Testis (tissue), 2 donors: ENCODE measurements around the gene UNC13C.

ENCODE experiments used
- POLR2A ChIP-seq: fragments of 450-650 bp; IDR thresholded peaks from one replicate; pipeline ENCODE4 v1.6.1; 2017; ENCODE audit warnings: antibody characterized with exemption, mild to moderate bottlenecking, moderate library complexity
- TF ChIP-seq, protein P1 (sequence below), 3 experiments: fragments of 450-650 bp in 2 of 3; fragments of 200-600 bp in 1 of 3; sonication (generic) in 1 of 3; IDR thresholded peaks; one replicate each; pipeline ENCODE4 v1.5.1; 2016 to 2019; ENCODE audit warnings: antibody characterized with exemption in 3 of 3, mild to moderate bottlenecking in 2 of 3, moderate library complexity in 1 of 3

DNA sequence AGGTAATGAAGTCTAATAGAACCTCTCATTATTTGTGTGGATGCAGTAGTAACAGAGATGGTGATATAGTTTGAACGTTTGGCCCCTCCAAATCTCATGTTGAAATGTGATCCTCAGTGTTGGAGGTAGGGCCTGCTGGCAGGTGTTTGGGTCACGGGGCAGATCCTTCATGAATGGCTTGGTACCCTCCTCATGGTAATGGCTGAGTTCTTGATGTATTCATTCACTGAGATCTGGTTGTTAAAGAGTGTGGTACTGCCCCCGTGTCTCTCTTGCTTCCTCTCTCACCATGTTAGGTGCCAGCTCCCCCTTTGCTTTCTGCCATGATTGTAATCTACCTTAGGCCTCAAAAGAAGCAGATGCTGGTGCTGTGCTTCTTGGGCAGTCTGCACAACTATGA, 606.8 kb downstream of the UNC13C start:
- TF ChIP-seq POLR2A, result no peak
- TF ChIP-seq, protein P1, sequence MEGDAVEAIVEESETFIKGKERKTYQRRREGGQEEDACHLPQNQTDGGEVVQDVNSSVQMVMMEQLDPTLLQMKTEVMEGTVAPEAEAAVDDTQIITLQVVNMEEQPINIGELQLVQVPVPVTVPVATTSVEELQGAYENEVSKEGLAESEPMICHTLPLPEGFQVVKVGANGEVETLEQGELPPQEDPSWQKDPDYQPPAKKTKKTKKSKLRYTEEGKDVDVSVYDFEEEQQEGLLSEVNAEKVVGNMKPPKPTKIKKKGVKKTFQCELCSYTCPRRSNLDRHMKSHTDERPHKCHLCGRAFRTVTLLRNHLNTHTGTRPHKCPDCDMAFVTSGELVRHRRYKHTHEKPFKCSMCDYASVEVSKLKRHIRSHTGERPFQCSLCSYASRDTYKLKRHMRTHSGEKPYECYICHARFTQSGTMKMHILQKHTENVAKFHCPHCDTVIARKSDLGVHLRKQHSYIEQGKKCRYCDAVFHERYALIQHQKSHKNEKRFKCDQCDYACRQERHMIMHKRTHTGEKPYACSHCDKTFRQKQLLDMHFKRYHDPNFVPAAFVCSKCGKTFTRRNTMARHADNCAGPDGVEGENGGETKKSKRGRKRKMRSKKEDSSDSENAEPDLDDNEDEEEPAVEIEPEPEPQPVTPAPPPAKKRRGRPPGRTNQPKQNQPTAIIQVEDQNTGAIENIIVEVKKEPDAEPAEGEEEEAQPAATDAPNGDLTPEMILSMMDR (IDR thresholded peaks at IDR 0.05), result no peak
